GM23248 (cell line): ENCODE measurements around the gene NPTN.

Experiments used
- EZH2 ChIP-seq: fragments of 200-600 bp; sonication (generic); IDR thresholded peaks from 2 replicates; pipeline ENCODE4 v1.6.1; 2018; ENCODE audit warnings: antibody characterized with exemption, mild to moderate bottlenecking; ENCODE audit not compliant: insufficient read depth, poor library complexity, severe bottlenecking
- EZH2phosphoT487 ChIP-seq: fragments of 200-600 bp; sonication (generic); IDR thresholded peaks from 2 replicates; pipeline ENCODE4 v1.6.1; 2018; ENCODE audit warnings: antibody characterized with exemption, moderate library complexity, mild to moderate bottlenecking, low read depth; ENCODE audit not compliant: insufficient read depth

DNA sequence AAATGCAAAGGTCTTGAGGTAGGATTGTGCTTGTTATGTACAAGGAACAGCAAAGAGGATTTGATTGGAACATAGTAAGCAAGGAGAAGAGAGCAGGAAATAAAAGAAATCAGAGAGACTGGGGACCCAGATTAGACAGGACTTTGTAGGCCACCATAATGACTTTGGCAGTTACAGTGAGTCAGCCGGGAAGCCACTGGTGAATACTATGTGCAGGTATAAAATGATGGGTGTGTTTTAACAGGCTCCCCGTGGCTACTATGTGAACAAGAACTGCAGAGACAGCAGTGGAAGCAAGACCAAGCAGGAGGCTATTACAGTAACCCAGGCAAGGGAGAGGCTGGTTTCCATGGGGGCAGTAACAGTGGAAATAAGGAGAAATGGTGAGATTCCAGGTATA, 55.2 kb downstream of the NPTN start:
- TF ChIP-seq EZH2phosphoT487 (no peak), EZH2 (no peak)
